H1 (cell line): ENCODE measurements around the gene AVPR2. TPM values are rescaled to one million over a fixed set of nuclear protein-coding genes. Genes with fewer than 3 reads are reported as not detected.

Experiments
- CBX5 ChIP-seq: fragments of 300-800, 300-1000 bp; sonication (generic); IDR thresholded peaks from 2 replicates; pipeline ENCODE4 v1.7.1; 2016; ENCODE audit warnings: antibody characterized with exemption, low read length, low read depth
- EP300 ChIP-seq, 2 experiments: IDR thresholded peaks; 1 replicate in 1 of 2; 2 replicates in 1 of 2; pipeline ENCODE4 v1.6.1; 2011 to 2012; ENCODE audit warnings: low read depth in 2 of 2, low read length in 2 of 2, mild to moderate bottlenecking in 2 of 2, borderline replicate concordance in 1 of 2, inconsistent platforms in 1 of 2, moderate library complexity in 1 of 2
- POLR2A ChIP-seq, 2 experiments: IDR thresholded peaks; 1 replicate in 1 of 2; 2 replicates in 1 of 2; pipeline ENCODE4 v1.6.1; 2011; ENCODE audit warnings: low read depth in 2 of 2, low read length in 2 of 2, mild to moderate bottlenecking in 2 of 2; ENCODE audit errors: control extremely low read depth in 1 of 2
- RNF2 ChIP-seq: fragments of 200-900, 300-1000 bp; sonication (generic); IDR thresholded peaks from 2 replicates; pipeline ENCODE4 v1.7.1; 2016; ENCODE audit warnings: borderline replicate concordance, low read depth, mild to moderate bottlenecking, antibody characterized with exemption, low read length; ENCODE audit not compliant: poor library complexity, severe bottlenecking; ENCODE audit errors: missing control alignments
- RXRA ChIP-seq: IDR thresholded peaks from 2 replicates; pipeline ENCODE4 v1.6.1; 2011; ENCODE audit warnings: low read depth, mild to moderate bottlenecking, low read length, moderate library complexity; ENCODE audit not compliant: insufficient read depth
- TCF12 ChIP-seq: IDR thresholded peaks from 2 replicates; pipeline ENCODE4 v1.6.1; 2011; ENCODE audit warnings: low read depth, mild to moderate bottlenecking, low read length
- polyA plus RNA-seq, 7 experiments: library from polyadenylated mRNA; depleted of rRNA in 3 of 7; stranded (reverse) in 5 of 7; unstranded in 2 of 7; fragments of >200 nt in 5 of 7; fragments of 200-250 nt in 2 of 7; gene quantifications; 1 replicate in 5 of 7; 2 replicates in 1 of 7; 4 replicates in 1 of 7; pipeline versions ENCODE4 v1.2.1 to v1.2.3, GENCODE V29; 2011 to 2013; ENCODE audit warnings: missing spikeins in 2 of 7, mixed read lengths in 2 of 7
- total RNA-seq: library from RNA; stranded (reverse); fragmentation: NEBNext Ultra II Directional; extraction: Animal tissue kit (Norgen Biotek cat#: 25700); gene quantifications from 2 replicates; pipeline ENCODE4 v1.2.1, GENCODE V29; 2021

AVPR2 gene
- total and polyA plus RNA-seq, 2 of the 8 experiments (the other 6 are each of a cell fraction or from before 2014, with no cell fraction given): 0.09 TPM; not detected in 1

DNA sequence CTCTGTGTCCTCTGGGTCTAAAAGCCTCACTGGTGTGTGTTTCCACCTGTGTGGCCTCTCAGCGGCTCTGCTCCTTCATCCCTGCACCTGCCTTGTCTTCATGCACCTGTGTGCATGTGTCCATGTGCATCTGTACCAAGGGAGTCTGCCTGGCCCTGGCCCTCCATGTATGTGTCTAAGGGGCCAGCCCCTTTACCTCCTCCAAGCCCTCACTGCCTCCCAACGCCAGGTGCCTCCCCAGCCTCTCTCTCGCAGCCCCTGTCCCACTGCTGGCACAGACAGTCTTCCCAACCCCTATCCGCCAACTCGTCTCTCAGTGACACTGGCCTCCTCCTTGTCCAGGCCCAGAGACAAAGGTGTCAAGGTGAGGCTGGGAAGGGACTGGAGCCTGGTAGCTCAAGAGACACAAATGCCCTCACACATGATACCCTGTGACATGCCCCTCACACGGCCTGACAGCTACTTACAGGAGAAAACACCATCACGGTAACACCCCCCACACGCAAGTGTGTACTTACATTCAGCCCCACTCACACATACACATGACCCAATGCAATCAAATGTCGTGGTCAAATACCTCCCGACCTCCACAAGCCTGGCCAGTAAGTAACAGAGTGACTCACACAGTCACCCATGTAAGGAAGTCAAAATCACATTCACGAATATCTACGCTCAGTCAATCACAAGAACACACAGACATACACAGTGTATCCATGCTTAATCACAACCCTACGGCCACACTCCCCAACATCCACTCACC is 29.9 kb upstream of the AVPR2 start (continued):
- no peak for TF ChIP-seq CBX5
- TF ChIP-seq TCF12: no peak
- TF ChIP-seq EP300 (IDR thresholded peaks at IDR 0.05; ENCODE audit: borderline replicate concordance in 1 of 2, low read depth in 2 of 2, low read length in 2 of 2): no peak
- TF ChIP-seq RXRA: no peak
- TF ChIP-seq POLR2A (IDR thresholded peaks at IDR 0.05; ENCODE audit: control extremely low read depth in 1 of 2, low read depth in 2 of 2, low read length in 2 of 2): no peak
- TF ChIP-seq RNF2: no peak
- TF ChIP-seq, all 59 proteins: peak for 0
